ENCODE measurements around the gene ASPA.

The ASPA gene

DNA sequence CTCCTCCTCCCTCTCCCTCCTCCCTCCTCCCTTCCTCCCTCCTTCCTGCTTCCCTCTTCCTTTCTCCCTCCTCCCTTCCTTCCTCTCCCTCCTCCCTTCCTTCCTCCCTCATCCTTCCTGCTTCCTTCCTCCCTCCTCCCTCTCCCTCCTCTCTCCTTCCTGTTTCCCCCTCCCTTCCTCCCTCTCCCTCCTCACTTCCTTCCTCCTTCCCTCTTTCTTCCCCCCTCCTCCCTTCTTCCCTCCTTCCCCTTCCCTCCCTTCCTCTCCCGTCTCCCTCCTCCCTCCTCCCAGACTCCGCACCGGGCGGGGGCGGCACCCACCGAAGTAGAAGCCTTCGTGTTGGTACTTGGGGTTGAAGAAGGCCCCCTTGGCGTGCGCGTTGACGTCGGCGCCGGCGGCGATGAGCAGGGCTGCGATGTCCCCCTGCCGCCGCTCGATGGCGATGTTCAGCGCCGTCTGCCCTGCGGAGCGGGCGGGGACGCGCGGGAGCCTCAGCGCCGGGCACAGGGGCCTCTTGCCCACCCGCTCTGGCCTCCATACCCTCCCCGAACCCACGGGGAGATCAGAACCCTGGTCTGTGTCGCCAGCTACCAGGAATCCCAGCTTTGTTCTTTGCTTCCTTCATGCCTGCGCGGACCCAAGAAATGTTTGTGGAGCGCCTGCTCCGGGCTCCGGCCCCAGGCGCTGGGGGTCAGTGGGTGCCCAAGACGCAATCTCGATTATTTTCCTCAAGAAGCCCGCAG, 59.6 kb downstream of the ASPA start:
- DNase-seq, result peak; percentile 3

DNA sequence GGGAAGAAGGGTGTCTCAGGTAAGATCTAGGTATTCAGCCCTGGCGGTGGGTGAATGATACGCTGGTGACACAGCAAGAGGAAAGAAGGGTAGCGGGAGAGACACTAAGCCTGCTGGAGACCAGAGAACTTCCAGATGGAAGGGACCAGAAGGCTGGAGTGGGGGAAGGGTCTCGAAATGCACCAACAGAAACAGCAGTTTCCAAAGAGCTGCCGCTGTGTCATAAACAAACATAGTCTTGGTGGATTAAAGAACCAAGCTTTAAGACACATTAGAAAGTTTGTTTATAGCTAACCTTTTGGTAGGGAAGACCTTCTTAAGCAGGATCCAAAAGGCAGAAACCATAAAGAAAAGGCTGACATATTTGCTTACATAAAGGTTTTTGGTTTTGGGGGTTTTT, 60.9 kb downstream of the ASPA start:
- no peak for DNase-seq

DNA sequence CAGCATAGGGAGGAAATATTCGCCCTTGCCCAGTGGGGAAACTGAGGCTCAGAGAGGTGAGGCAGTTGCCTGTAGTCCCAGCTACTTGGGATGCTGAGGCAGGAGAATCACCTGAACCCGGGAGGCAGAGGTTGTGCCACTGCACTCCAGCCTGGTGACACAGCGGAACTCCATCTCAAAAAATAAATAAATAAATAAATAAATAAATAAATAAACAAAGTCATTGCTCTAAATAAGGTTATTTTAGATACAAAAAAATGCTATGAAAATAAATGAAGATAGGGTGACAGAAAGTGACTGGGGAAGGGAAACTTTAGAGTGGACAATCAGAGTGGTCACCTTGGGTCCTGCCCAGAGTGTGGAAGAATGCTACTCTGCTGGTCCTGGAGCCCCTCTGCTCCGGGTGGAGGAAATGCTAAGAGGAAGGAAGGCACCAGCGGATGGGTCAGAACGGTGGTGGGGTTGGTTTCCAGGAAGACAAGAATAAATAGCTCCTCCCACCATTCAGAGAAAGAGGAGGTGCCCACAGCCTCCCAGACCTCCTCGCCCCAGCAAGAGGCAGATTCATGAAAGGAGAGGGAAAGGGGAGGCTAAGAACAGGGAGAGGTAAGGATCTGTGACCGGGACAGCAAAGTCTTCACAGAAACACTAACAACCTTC, 64.2 kb downstream of the ASPA start:
- DNase-seq, result no peak

DNA sequence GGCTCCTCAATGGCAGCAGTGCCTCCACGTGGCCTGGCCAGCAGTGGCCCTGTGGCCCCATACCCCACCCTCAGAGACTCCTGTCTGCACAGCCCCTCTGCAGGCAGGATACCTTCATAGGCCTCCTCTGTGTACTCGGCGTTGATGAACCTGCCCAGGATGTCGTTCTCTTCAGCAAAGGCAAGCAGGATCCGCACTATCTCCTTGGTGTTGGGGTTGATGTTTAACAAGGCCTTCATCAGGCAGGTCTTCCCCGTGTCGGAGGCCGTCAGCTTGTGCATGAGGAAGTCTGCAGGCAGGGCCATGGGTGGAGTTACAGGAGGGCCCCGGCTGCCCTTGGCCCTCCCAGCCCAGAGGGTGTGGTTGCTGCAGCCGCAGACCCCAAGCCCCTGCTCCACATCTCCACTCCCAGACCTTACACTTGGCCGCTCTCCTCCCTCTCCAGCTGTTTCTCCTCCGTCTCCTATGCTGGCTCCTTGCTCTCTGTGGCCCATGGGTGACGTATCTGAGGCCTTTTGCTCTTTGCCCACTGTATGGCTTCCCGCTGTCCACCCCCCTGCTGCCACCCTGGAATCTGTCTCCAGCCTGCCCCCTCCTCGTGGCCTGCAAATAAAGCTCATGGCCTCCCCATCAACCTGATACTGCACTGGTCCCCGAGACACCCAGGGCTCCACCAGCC, 66.8 kb downstream of the ASPA start:
- DNase-seq, result no peak

DNA sequence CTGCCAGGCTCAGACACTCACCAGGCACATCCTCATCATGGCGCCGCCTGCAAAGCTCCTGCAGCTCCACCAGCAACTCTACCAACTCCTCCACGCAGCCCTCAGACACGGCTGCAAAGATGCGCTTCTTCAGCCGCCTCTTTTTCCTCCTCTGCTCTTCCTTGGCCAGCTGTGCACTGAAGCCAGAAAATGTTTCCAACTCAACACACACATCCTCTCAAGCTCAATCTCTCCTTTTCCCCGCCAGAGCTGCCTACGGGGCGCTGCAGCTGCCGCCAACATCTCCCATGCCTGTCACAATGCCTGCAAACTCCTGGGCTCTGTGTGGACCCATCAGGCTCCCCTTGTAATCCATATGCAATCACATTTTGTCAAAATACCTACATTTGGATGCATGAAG, 67.7 kb downstream of the ASPA start:
- DNase-seq, result no peak

DNA sequence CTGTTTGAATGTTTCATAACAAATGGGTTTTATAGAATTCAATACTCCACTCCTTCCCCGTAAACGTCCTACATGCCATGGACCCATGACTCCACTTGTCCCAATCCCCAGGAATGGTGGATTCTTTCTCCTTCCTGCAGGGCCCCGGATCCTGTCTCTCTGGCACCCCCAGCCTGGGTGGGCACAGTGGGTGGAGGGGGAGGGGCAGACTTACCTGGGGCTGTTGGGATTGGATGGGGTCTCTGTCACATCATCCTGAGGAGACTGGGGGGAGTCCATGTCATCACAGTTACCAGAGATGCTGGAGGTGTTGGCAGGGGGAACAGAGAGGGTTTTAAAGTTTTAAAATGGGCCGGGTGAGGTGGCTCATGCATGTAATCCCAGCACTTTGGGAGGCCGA, 68.6 kb downstream of the ASPA start:
- DNase-seq, result no peak

DNA sequence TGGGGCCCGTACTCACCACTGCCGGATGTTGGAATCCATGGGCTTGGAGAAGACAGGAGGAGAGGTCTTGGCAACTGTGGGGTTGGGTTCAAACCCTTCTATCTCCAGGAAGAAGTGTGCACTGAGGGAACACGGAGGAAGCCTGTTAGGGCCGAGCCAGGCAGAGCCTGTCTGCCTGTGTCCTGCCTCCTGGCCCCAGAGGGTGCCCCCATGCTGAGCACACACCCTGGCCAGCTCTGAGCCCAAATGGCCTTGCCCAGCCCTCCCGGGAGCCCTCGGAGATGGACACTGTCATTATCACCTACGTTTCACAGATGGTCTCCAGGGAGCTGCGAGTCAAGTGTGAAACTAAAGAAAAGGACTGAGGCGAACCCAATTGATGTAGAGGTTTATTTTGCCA, 69.4 kb downstream of the ASPA start:
- DNase-seq, result no peak

DNA sequence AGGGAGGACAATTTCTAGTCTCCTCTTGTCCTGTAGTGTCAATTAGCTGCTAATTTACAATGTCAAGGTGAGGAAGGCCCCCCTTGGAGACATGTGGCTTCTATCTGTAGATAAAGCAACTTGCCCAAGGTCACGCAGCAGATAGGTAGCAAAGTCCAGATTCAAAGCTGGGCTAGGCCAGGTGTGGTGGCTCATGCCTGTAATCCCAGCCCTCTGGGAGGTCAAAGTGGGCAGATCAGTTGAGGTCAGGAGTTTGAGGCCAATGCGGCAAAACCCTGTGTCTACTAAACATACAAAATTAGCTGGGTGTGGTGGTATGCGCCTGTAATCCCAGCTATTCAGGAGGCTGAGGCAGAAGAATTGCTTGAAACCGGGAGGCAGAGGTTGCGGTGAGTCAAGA, 70.7 kb downstream of the ASPA start:
- DNase-seq, result no peak

DNA sequence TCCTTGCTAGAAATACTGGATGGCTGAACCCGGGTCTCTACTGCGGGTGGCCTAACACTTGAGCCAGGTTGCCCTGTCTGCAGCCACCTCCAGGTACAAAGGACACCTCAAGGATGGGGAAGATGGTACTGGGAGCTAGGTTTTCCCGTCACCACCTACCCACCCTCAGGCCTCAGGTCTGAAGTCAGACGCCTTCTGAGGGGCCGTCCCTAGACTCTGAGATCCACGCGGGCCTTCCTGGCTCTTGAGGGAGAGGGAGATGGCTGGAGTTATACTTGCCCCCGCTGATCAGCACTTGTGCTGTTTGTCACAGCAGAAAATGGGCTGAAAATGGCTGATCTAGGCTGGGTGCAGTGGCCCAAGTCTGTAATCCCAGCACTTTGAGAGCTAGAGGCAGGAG, 71.2 kb downstream of the ASPA start:
- no peak for DNase-seq

DNA sequence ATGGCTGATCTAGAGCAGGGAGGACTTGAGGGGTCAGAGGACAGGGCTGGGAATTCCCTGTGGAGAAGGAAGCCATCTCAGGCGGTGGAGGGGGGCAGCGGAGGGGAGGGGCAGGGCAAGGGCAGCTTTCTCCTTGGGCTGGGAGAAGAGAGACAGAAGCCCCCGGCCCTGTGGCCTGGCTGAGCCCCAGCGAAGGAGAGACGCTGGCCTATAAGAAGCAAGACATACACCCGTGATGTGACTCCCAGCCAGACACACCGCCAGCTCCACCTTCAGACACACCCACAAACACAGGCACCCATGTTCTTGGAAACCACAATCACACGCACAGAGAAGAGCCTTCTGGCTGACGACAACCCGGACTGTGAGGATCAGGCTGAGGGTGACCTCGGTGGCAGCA, 71.8 kb downstream of the ASPA start:
- no peak for DNase-seq

DNA sequence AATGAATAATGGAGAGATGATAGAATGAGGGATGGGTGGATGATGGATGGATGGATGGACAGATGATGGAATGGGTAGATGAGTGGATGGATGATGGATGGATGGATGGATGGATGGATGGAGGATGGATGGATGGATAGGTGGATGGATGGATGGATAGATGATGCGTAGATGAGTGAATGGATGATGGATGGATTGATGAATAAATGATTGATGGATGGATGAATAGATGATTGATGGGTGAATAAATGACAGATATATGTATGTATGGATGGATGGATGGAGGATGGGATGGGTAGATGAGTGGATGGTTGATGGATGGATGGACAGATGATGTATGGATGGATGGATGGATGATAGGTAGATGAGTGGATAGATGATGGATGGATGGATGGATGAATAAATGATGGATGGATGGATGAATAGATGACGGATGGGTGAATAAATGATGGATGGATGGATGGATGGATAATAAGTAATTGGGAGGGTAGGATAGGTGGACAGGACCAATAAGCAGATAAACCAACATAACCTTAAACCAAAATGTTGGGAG, 73.9 kb downstream of the ASPA start:
- DNase-seq, result no peak

DNA sequence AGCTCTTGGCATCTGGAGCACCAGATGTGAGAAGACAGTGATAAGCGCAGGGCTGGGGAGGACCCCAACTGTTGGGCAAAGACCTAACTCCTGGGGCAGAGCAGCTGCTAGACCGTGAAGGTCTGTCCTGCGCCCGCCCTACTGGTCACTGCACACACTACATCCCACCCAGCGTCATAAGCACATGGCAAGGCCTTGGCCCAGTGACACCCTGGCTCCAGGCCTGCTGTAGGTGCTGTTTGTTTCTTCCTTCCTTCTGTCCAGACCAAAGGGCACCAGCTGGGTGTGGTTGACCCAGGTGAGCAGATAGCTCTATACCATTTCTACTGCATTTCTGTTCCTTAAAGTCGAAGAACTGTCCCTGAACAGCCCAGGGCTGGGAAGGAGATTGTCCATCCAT, 75.4 kb downstream of the ASPA start:
- no peak for DNase-seq

DNA sequence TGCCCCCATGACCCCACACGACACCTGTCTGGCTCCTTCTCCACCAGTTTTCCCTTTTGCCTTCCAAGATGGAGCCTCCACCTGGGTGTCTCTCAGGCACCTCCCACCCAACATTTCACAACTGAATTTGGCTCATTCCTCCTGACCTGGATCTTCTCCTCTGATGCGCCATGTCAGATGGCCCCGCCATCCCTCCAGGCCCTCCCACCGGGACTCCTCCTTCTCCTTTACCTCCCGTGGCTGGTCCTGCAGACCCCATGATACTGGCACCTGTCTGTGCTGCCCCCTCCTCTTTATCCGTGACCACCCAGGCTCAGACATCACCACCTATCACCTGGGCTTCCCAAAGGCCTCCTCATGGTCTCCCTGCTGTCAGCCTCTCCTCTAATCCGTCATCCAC, 77.1 kb downstream of the ASPA start:
- DNase-seq, result no peak
